Chondrocyte (in vitro differentiated cells): ENCODE measurements around the gene TSGA10. TPM values are rescaled to one million over a fixed set of nuclear protein-coding genes. Genes with fewer than 3 reads are reported as not detected.

Experiments
- DNase-seq: peaks from one replicate; pipeline ENCODE4 v3.0.0; 2021; ENCODE audit warnings: mixed read lengths, low spot score
- H3K27ac Mint-ChIP-seq: one replicate; pipeline ENCODE4 v1.8.0; 2021; ENCODE audit warnings: mild to moderate bottlenecking, moderate library complexity, mixed read lengths; ENCODE audit not compliant: unreplicated experiment
- H3K27me3 Mint-ChIP-seq: 2 replicates; pipeline ENCODE4 v1.8.0; 2021; ENCODE audit warnings: low read depth, mixed read lengths
- H3K36me3 Mint-ChIP-seq: 2 replicates; pipeline ENCODE4 v1.8.0; 2021; ENCODE audit warnings: low read depth, mixed read lengths
- H3K4me1 Mint-ChIP-seq: 2 replicates; pipeline ENCODE4 v1.8.0; 2021; ENCODE audit warnings: low read depth, mild to moderate bottlenecking, mixed read lengths
- H3K4me3 Mint-ChIP-seq: one replicate; pipeline ENCODE4 v1.8.0; 2021; ENCODE audit warnings: mild to moderate bottlenecking, moderate library complexity, mixed read lengths; ENCODE audit not compliant: unreplicated experiment
- H3K9me3 Mint-ChIP-seq: 2 replicates; pipeline ENCODE4 v1.8.0; 2021; ENCODE audit warnings: low read depth, mixed read lengths
- CTCF ChIP-seq: fragments of 200-600 bp; sonication (generic); IDR thresholded peaks from 2 replicates; pipeline ENCODE4 v1.5.0; 2021; ENCODE audit warnings: antibody characterized with exemption, mild to moderate bottlenecking, moderate library complexity
- total RNA-seq: library from RNA; stranded (reverse); gene quantifications from 3 replicates; pipeline ENCODE4 v1.2.1, GENCODE V29; 2021

Gene TSGA10
- total RNA-seq, 1 donor from 2014 or later, result 2.3 TPM

- H3K9me3 Mint-ChIP-seq, result peaks cover 4% of the 10 kb centered on the region
- H3K27ac Mint-ChIP-seq, result no peak overlapping the region
- TF ChIP-seq CTCF, result no peak
- peaks cover 4% of the 10 kb centered on the region for H3K36me3 Mint-ChIP-seq
- H3K4me1 Mint-ChIP-seq, result no peaks in the 10 kb centered on the region
- peaks cover 8% of the 10 kb centered on the region for H3K27me3 Mint-ChIP-seq
- DNase-seq, result no peak
- no peak overlapping the region for H3K4me3 Mint-ChIP-seq
These were observed 168.7 kb downstream of the TSGA10 start for GRCh38 chr2:98985905-98986666.

DNA sequence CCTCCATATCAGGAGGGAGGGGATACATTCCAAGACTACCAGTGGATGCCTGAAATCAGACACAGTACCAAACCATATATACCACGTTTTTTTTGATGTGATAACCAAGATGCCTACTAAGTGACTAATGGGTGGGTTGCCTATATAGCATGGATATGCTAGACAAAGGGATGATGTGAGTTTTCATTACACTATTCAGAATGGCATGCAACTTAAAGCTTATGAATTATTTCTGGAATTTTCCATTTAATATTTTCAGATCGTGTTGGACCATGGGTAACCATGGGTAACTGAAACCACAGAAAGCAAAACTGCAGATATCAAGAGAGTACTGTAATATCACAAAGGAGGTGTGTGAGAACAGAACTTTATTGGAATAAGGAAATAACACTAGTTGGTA, 179.1 kb downstream of the TSGA10 start:
- Mint-ChIP-seq H3K27ac (peak overlapping the region; percentile 54), H3K36me3 (peaks cover 16% of the 10 kb centered on the region), H3K4me1 (peaks cover 4% of the 10 kb centered on the region), H3K9me3 (peaks cover 52% of the 10 kb centered on the region), H3K27me3 (peaks cover 7% of the 10 kb centered on the region), H3K4me3 (no peak overlapping the region)
- DNase-seq, result no peak
- no peak for TF ChIP-seq CTCF

GRCh38 chr2:98972582-98973167, 182.1 kb downstream of the TSGA10 start:
- TF ChIP-seq CTCF, result no peak
- Mint-ChIP-seq H3K36me3 (peaks cover 22% of the 10 kb centered on the region), H3K4me1 (peaks cover 4% of the 10 kb centered on the region), H3K27me3 (peaks cover 5% of the 10 kb centered on the region), H3K9me3 (peaks cover 67% of the 10 kb centered on the region), H3K4me3 (no peak overlapping the region), H3K27ac (no peak overlapping the region)
- no peak for DNase-seq

GRCh38 chr2:98959810-98960507, 194.8 kb downstream of the TSGA10 start:
- DNase-seq, result no peak
- H3K4me3 Mint-ChIP-seq, result no peak overlapping the region

More at GRCh38 chr2:98959810-98960507, 194.8 kb downstream of the TSGA10 start:
- peaks cover 33% of the 10 kb centered on the region for H3K27me3 Mint-ChIP-seq
- H3K27ac Mint-ChIP-seq, result no peak overlapping the region
- H3K9me3 Mint-ChIP-seq, result peaks cover 26% of the 10 kb centered on the region
- H3K36me3 Mint-ChIP-seq, result peaks cover 7% of the 10 kb centered on the region
- no peak for TF ChIP-seq CTCF
- no peaks in the 10 kb centered on the region for H3K4me1 Mint-ChIP-seq
